GM19452 (cell line): Measurements from ENCODE around the gene KRTAP1-1.
"Not testable (repeated sequence)": the region's sequence is repeated elsewhere in the genome, so short reads cannot be mapped to it uniquely, and the experiment has no call there.

ENCODE experiments used
- ATAC-seq: cut with Tn5 transposase; IDR thresholded peaks from one replicate; pipeline ENCODE4 v1.9.1; 2021; ENCODE audit not compliant: unreplicated experiment

The KRTAP1-1 gene

GRCh38 chr17:41013181-41013580 lies 28.1 kb downstream of the KRTAP1-1 start:
- no peak for ATAC-seq

GRCh38 chr17:41012326-41013120 lies 28.7 kb downstream of the KRTAP1-1 start:
- ATAC-seq, result no peak

- no peak for ATAC-seq
Measured at GRCh38 chr17:41010441-41010840, 30.8 kb downstream of the KRTAP1-1 start.

- no peak for ATAC-seq
Measured at GRCh38 chr17:41009936-41010335, 31.3 kb downstream of the KRTAP1-1 start.

GRCh38 chr17:41009301-41009760 lies 31.9 kb downstream of the KRTAP1-1 start:
- no peak for ATAC-seq

- no peak for ATAC-seq
Measured at GRCh38 chr17:41008811-41009210, 32.4 kb downstream of the KRTAP1-1 start, which contains the start of gene KRTAP3-1. TSS of gene KRTAP3-1 (minus strand) at chr17:41009128. CDS start at chr17:41009074, 54 bp downstream.

GRCh38 chr17:41004397-41004796 lies 36.9 kb downstream of the KRTAP1-1 start:
- no peak for ATAC-seq

GRCh38 chr17:41003926-41004325 lies 37.3 kb downstream of the KRTAP1-1 start:
- ATAC-seq, result no peak

GRCh38 chr17:41002814-41003213 lies 38.4 kb downstream of the KRTAP1-1 start:
- ATAC-seq, result no peak

GRCh38 chr17:41001795-41002194 lies 39.5 kb downstream of the KRTAP1-1 start:
- ATAC-seq, result no peak

- not testable (repeated sequence) for ATAC-seq
Measured at GRCh38 chr17:40999563-40999962, 41.7 kb downstream of the KRTAP1-1 start, which contains the start of gene KRTAP3-2. TSS of gene KRTAP3-2 (minus strand) at chr17:40999906. CDS start at chr17:40999853, 53 bp downstream.

- no peak for ATAC-seq
Measured at GRCh38 chr17:40997361-40997760, 43.9 kb downstream of the KRTAP1-1 start.

GRCh38 chr17:40996829-40997228 lies 44.4 kb downstream of the KRTAP1-1 start:
- no peak for ATAC-seq

GRCh38 chr17:40995116-40995515 lies 46.1 kb downstream of the KRTAP1-1 start:
- no peak for ATAC-seq

- ATAC-seq, result no peak
Measured at GRCh38 chr17:40993839-40994238, 47.4 kb downstream of the KRTAP1-1 start, which contains the start of gene KRTAP3-3. TSS of gene KRTAP3-3 (minus strand) at chr17:40994164. CDS start at chr17:40994097, 67 bp downstream.

GRCh38 chr17:40993084-40993483 lies 48.2 kb downstream of the KRTAP1-1 start:
- no peak for ATAC-seq

GRCh38 chr17:40992666-40993065 lies 48.6 kb downstream of the KRTAP1-1 start:
- no peak for ATAC-seq
